Measurements from ENCODE around the gene SGTA.
A peak's percentile ranks its signal among the peaks of the same experiment; 100 is the strongest.

The SGTA gene

GRCh38 chr19:2782936-2783780 is at the start of gene SGTA:
SGTA (minus strand) TSS chr19:2783273; CDS start chr19:2769068, 14,205 bp downstream.
- CTCF ChIA-PET, result interaction anchor here (1.0 to 1.7 kb wide), 5 partner anchors 9 to 135 kb away, joined by 3 to 9 read pairs (median 3); no protein-coding TSS in a partner anchor
- POLR2A ChIA-PET, result no interaction called here
- peak; percentile 89 for DNase-seq (ENCODE audit: low read depth, low spot score)
- peak within 1 kb of the TSS; percentile 99 for H3K4me3 ChIP-seq (ENCODE audit: low read depth, low read length)
- TF ChIP-seq, protein P1, sequence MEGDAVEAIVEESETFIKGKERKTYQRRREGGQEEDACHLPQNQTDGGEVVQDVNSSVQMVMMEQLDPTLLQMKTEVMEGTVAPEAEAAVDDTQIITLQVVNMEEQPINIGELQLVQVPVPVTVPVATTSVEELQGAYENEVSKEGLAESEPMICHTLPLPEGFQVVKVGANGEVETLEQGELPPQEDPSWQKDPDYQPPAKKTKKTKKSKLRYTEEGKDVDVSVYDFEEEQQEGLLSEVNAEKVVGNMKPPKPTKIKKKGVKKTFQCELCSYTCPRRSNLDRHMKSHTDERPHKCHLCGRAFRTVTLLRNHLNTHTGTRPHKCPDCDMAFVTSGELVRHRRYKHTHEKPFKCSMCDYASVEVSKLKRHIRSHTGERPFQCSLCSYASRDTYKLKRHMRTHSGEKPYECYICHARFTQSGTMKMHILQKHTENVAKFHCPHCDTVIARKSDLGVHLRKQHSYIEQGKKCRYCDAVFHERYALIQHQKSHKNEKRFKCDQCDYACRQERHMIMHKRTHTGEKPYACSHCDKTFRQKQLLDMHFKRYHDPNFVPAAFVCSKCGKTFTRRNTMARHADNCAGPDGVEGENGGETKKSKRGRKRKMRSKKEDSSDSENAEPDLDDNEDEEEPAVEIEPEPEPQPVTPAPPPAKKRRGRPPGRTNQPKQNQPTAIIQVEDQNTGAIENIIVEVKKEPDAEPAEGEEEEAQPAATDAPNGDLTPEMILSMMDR (IDR thresholded peaks at IDR 0.05; ENCODE audit: insufficient read depth, low read length, missing control alignments), result peak; percentile 58

DNA sequence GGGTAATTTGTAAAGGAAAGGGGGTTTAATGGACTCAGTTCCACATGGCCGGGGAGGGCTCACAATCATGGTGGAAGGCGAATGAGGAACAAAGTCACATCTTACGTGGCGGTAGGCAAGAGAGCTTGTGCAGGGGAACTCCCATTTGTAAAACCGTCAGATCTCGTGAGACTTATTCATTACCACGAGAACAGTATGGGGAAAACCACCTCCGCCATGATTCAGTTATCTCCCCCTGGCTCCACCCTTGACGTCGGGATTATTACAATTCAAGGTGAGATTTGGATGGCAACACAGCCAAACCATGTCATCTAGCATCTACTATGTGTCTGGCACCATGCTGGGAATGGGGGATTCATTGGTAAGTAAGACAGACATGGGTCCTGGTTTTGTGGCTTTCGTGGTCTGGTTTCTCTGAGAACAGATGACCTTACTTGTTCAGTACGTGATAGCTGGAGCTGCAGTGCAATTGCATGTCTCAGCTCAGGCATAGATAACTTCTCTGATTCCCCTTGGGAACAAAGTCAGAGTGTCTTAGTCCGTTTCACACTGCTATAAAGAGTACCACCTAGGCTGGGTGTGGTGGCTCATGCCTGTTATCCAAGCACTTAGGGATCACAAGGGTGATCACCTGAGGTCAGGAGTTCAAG is 44.9 kb upstream of the SGTA start:
- H3K4me3 ChIP-seq (ENCODE audit: low read depth, low read length), result no peak overlapping the region
- TF ChIP-seq, protein P1 (IDR thresholded peaks at IDR 0.05; ENCODE audit: insufficient read depth, low read length, missing control alignments), result no peak
- ChIA-PET POLR2A (no interaction called here), CTCF (interaction anchor here (1.4 kb wide), 1 partner anchor 9 kb away, joined by 6 read pairs; the partner anchor contains the start of gene ZNF554)
- DNase-seq (ENCODE audit: low read depth, low spot score), result no peak

- TF ChIP-seq, protein P1 (IDR thresholded peaks at IDR 0.05; ENCODE audit: insufficient read depth, low read length, missing control alignments), result no peak
- DNase-seq (ENCODE audit: low read depth, low spot score), result no peak
- ChIA-PET POLR2A (no interaction called here), CTCF (no interaction called here)
- H3K4me3 ChIP-seq (ENCODE audit: low read depth, low read length), result no peak overlapping the region
Observed at GRCh38 chr19:2827022-2827421, 43.9 kb upstream of the SGTA start.

DNA sequence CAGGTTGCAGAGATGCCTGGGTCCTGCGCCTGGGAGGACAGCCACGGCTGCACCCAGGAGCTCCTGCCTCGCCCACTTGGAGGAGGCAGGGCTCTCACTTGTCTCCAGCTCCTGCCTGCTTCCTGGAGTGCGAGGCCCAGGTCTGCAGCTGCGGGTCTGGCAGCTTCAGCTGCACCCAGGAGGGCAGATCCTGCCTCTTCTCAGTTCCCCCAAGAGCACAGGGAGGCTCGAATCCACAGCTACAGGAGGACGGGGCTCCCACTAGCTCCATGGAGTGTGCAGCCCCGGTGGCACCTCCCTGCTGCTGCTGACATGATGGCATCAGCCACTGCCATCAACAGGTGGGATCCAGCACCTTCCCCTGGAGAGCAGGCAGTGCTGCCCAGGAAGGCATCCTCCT is 41.1 kb upstream of the SGTA start:
- TF ChIP-seq, protein P1 (IDR thresholded peaks at IDR 0.05; ENCODE audit: insufficient read depth, low read length, missing control alignments), result no peak
- POLR2A ChIA-PET, result no interaction called here
- DNase-seq (ENCODE audit: low read depth, low spot score), result no peak
- H3K4me3 ChIP-seq (ENCODE audit: low read depth, low read length), result no peak overlapping the region
- CTCF ChIA-PET, result no interaction called here

DNA sequence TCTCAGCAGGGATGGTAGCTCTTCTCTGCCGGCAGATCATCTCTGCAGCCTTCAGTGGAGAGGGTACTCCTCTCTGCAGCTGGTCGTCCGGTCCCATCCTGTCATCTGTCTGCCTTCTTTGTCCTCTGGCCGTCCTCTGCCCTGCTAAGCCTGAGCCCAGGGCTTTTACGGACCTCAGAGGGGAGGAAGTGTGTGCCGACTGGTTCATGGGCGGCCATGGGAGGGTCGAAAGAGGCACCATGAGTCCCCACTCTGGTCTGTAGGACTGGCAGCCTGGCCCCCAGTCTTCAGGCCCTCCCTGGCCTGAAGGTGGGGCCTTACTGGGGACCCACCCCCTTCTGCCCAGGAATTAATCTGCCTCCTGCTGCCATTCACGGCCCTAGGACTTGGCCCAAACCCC is 40.6 kb upstream of the SGTA start:
- H3K4me3 ChIP-seq (ENCODE audit: low read depth, low read length), result no peak overlapping the region
- DNase-seq (ENCODE audit: low read depth, low spot score), result no peak
- CTCF ChIA-PET, result interaction anchor here (1.9 kb wide), 1 partner anchor 11 kb away, joined by 6 read pairs; no protein-coding TSS in a partner anchor
- TF ChIP-seq, protein P1 (IDR thresholded peaks at IDR 0.05; ENCODE audit: insufficient read depth, low read length, missing control alignments), result no peak
- POLR2A ChIA-PET, result no interaction called here

DNA sequence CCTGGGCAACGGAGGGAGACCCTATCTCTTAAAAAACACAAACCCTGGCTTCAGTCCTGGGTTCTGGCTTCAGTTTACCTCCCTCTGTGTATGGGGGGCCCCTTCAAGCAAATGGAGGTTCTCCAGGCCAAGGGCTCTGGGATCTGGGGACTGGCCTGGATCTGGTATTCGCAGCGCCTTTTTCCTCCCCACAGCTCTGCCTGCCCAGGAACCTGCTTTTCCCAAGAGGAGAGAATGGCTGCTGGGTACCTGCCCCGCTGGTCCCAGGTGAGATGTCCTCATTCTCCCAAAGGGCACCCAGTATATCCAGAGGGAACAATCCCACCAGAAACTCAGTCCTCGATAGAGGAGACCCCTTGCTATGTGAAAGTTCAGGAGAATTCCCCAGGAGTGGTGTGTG is 39.8 kb upstream of the SGTA start:
- TF ChIP-seq, protein P1 (IDR thresholded peaks at IDR 0.05; ENCODE audit: insufficient read depth, low read length, missing control alignments), result no peak
- CTCF ChIA-PET, result interaction anchor here (1.9 kb wide), 1 partner anchor 12 kb away, joined by 6 read pairs; no protein-coding TSS in a partner anchor

More for the DNA sequence above, 39.8 kb upstream of the SGTA start:
- no peak for DNase-seq (ENCODE audit: low read depth, low spot score)
- H3K4me3 ChIP-seq (ENCODE audit: low read depth, low read length), result no peak overlapping the region
- POLR2A ChIA-PET, result no interaction called here
